ENCODE results near the gene IL15RA.
"Not testable (repeated sequence)": the region's sequence is repeated elsewhere in the genome, so short reads cannot be mapped to it uniquely, and the experiment has no call there.

The IL15RA gene

DNA sequence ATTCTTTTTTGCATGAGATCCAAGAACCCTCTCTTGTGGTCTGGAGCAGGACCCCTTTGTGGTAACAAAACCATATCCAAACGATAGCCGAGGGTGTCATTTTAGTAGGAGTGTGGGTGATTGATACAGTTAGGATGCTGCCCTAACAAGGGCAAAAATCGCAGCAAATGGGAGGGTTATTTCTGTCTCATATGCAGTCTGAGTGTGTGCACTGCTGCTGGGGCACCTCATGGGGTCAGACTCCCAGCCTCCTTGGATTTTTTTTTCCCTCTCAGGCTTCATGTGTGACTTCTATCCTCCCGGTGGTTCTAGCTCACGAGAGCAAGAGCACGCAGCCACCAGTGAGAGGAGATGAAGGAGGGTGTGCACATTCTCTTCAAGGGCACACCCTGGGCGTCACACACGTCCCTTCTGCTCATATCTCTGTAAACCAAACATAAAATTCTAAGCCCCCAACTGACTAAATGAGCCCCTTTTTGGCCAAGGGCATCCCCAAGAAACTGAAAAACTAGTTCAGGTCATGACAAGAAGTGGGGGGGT lies 28.6 kb upstream of the IL15RA start:
- DNase-seq: no peak

DNA sequence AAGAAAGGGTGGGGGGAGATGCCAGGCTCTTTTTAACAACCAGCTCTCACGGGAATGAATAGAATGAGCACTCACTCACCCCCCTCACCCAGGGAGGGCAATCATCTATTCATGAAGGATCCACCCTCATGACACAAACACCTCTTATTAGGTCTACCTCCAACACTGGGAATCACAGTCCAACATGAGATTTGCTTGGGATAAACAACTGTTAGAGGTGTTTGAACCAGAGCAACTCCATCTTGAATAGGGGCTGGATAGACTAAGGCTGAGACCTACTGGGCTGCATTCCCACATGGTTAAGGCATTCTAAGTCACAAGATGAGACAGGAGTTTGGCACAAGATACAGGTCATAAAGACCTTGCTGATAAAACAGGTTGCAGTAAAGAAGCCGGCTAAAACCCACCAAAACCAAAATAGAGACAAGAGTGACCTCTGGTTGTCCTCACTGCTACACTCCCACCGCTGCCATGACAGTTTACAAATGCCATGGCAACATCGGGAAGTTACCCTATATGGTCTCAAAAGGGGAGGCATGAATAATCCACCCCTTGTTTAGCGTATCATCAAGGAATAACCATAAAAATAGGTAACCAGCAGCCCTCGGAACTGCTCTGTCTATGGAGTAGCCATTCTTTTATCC lies 27.9 kb upstream of the IL15RA start:
- DNase-seq: not testable (repeated sequence)

DNA sequence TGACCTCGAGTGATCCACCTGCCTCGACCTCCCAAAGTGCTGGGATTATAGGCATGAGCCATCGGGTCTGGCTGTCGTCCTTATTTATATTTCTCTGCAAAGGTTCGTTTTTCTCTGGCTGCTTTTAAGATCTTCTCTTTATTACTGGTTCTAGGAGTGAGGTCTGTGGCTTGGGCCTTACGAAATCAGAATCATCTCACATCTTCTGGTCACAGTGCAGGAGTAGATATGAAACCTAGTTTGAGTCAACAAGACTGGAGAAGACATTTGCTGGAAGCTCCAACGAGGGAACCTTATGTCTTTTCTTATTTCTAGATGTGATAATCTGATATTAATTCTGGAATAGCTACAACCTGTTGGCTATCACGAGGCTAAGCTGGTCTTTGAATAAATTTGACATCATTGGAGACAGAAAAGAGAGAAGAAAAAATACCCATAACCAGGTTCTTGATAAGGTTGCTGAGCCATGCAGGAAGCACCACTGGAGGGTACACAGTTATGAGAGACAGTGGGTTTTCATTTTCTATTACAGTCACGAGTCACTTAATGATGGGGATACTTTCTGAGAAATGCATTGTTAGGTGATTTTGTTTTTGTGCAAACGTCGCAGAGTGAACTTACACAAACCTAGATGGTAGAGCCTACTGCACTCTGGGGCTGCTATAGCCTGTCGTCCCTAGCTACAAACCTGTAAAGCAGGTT lies 25.6 kb upstream of the IL15RA start:
- no peak for DNase-seq

DNA sequence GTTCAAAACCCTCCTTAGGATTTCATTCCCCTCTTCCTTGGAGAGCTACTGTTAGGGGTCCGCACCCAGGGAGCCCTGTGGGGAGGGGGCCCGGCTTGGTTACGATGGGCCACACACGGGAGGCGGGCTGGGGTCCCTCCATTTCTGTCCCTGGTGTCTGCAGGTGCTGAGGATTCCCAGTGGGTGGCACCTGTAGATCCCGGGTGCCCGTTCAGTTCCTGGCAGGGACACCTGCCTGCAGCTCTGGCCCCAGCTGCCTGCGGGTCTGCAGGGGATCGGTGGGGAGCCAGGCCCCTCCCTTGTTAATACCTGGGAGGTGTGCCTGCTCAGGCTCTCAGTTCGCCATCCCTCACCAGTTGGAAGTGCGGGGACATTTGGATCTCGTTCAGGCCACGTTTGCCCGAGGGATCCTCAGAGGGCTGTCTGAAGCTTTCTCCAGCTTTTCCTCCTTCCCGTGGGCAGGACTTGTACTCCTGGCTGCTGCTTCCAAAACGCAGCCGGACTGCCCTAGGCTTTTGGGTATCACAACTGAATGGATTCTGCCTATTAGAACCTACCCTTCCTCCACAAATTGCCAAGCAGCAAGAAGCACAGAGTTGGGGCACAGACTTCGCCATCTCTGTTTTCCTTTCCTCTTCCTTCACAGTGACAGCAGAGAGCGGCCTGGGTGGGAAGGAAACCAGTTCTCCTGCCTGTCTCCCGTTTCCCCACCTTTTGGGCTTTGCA lies 22.3 kb upstream of the IL15RA start:
- no peak for DNase-seq

DNA sequence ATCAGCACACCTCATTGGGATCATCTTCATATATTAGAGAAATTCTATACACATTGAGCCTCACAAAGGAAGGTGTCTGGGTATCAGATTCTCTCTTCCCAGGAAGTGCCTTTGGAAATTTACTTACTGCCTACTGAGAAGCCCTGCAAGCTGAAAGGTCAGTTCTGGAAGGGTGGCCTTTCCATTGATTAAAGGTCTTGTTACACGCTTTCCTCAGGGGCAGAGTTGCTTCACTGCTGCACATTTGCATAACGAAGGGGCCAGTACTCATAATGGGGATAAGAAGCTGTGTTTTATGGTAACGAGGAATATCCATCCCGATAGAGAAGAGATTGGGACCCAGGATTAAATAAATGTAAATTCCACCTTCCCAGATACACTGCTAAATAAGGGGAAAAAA lies 19.4 kb upstream of the IL15RA start:
- no peak for DNase-seq

DNA sequence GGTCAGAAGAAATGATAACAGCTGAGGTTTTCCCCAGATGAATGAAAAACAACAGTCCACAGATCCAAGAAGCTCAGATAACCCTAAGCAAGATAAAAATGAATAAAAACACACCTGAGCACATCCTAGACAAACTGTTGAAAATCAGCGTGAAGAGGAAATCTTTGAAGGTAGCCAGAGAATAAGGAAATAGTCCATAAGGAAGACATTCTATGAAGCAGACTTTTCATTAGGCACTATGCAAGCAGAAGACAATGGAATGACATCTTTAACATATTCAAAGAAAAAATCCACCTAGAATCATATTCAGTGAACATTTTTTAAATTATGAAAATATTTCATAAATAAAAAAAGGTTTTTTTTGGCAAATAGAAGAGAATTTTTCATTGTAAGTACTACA lies 15.1 kb upstream of the IL15RA start:
- DNase-seq: no peak

DNA sequence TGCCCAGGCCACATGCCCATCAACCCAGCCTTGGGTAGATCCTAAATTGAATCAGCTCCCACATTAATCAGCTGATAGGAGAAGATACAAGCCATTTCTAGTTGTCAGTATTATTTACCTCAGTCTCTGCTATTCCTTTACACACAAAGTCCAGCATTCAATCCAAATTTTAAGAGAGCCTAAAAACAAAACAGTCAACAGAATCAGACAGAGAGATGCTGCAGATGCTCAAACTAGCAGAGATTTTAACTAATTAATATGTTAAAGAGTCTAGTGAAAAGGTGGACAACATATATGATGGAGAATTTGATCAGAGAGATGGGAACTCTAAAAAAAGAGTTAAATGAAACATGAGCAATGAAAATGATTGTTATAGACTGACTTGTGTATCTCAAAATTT lies 14.4 kb upstream of the IL15RA start:
- no peak for DNase-seq

DNA sequence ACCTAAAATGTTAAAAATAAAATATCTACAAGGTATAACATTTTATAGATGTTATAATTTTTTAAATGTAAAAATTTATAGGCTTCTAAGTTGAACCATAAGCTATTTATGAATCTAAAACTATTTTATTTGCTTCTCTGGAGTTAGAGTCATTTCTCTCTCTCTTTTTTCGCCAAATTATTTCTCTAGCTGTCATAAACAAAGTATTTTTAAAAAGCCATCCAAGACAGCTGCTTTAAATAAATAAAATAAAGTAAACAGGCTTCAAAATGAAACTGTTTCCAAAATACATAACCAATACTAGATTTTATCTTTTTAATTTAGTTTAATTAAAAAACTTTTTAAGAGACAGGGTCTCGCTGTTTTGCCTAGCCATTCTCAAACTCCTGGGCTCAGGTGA lies 12.4 kb upstream of the IL15RA start:
- DNase-seq: no peak

DNA sequence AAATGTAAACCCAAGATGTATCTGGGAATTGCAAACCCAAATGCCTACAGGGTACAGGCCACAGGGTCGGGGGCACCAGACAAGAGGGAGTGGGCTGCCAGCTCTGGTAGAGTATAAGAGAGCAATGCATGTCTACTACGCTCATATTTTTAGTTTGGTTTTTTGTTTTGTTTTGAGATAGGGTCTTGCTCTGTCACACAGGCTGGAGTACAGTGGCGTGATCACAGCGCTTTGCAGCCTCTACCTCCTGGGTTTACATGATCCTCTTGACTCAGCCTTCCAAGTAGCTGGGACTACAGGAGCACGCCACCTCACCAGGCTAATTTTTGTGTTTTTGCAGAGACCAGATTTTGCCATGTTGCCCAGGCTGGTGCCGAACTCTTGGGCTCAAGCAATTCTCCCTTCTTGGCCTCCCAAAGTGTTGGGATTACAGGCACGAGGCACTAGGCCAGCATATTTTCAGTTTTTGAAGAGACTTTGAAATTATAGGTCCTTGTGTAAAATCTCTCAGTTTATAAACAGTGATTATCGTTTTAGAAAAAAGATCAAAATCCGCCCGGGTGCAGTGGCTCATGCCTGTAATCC lies 11.1 kb upstream of the IL15RA start:
- DNase-seq: no peak

DNA sequence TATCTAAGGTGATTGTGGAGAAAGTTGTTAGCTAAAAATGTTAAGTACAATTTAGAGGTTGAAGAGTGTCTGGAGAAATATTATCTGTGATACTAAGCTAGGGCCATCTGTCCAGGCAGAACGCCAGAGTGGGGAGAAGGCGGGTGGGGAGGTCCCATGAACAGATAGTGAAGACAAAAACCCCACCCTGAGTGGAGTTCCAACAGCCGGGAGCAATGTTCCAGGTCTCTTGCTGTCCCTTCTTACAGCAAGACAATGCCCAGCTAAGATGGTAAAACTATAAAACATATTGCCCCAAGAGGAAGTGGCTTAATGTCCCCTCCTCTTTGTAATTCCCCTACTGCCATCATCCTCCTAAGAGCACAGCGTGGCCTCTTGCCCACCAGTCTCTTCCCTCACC lies 10.4 kb upstream of the IL15RA start:
- DNase-seq: no peak

DNA sequence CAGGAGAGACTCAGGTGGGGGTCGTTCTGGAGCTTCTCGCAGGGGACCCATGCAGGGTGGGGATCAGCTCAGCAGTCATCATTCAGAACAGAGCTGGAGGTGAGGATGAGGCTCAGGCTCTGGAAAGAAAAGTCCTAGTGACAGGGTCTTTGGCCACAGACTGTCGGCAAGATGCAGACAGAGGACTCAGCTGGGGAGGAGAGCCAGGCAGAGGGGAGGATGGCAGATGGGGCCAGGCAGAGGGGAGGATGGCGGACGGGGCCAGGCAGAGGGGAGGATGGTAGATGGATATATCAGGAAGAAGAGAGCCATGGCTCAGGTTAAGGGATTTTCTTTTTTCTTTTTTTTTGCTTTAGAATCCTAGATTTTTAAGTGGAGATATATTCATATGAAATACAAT lies 7.7 kb upstream of the IL15RA start:
- DNase-seq: no peak

DNA sequence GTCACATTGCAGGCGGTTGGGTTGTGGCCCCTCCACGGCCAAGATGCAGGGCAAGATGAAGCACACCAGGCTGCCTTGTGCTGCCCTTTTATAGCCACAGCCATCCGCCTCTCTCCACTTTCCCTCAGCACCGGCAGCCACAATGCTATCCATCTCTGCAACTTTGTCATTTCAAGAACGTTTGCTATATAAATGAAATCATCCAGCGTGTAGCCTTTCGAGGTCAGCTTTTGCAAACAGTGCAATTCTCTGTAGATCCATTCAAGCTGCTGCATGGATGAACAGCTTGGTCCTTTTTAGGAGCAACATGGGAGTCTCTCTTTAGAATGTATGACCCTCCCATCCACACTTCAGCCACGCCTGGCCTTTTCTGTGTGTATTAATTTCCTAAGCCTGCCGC lies 6.4 kb upstream of the IL15RA start:
- no peak for DNase-seq

DNA sequence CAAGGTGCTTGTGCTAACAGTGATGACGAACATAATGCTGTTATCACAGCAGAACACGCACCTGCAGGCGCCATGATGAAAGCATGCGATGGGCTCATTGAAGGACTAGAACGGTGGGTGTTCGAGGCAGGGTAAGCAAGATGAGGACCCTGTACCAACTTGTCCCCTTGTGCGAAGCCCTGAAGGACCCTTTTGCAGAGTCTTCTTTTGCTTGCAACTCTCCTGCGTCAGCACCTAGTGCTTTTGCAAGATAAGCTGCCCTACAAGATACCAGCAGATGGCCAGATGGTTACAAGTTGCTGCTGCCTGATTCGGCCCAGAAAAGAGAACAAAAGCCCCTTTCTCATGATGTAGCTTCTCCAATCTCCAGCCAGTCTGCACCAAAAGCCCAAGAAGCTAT lies 4.2 kb upstream of the IL15RA start:
- no peak for DNase-seq

DNA sequence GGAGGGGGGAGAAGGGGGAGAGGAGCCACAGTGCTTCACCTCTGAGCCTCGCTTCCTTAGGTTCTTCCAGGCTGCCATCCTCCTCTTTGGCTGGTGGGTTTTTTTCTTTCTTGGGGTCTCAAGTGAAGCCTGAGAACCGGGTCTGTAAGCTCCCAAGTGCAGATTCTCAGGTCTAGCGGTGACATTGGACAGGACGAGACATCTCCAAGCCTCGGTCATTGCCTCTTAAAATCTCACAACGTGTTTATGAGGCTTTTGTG lies 817 bp upstream of the IL15RA start:
- no peak for DNase-seq

DNA sequence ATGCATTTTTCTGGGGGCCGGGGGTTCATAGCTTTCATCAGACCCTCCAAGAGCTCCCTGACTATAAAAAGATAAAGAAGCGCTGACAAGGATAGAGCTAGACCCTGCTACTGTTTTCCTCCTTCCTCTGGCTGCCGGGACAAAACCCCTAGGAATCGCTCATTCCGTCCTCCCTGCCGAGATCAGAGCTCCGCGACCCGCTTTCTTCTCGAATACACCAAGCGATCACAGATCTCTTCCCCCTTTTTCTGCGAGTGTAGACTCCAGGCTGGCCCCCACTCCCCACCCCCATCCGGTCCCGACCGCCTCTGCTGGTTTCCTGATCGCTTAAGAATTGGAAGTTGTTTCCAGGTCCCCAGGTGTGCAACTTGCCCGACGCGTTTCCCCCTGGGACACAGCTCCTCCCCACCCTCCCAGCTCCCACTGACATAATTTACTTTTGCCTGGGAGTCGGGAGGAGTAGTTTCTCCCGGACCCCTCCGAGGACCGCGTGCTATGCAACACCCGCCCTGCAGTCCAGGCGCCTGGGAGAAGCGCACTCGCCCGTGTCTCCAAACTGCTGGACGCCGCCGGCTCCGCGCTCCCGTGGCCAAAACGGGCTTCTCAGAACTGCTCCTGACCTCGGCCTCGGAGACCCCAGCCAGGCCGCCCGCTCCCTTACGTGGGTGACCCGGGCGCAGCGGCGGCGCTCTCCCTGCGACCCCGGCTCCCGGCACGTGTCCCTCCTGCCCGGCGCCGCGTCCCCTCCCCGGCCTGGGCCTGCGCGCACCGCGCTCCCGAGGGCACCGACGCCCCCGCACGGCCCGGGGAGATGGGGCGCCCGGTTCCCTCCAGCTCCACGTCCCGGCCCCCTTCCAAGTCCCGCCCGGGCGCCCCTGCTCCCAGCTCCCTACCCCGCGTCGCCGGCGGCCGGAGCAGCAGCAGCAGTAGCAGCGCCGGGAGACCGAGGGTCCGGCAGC lies 552 bp downstream of the IL15RA start:
- peak; percentile 29 to 34 for DNase-seq

DNA sequence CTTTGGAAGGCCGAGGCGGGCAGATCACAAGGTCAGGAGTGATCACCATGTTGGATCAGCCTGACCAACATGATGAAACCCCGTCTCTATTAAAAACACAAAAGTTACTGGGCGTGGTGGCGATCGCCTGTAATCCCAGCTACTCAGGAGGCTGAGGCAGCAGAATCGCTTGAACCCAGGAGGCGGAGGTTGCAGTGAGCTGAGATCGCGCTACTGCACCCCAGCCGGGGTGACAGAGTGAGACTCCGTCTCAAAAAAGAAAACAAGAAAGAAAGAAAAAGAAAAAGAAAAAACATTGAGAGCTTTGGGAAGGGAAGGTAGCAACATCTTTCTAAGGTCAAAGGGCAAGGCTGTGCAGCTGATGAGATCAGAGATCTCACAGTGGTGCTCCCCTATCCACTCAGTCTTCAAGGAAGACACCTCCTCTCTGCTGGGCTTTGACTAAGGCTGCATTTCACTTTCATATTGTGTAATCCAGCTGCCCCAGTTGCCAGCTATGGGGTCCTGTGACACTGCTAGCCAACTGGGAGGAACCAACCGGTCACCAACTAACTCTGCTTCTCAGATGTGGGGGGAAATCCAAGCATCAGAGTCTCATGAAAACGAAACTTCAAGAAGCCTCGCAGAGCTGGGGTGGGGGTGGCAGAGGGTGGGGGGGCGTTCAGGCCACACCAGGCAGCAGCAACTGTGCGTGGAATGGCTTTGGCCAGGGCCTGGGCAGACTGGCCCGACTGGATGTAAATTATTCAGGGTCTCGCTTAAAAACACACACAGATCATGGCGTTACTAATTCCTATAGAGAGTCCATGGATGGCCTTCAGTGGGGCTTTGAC lies 1.5 kb downstream of the IL15RA start:
- DNase-seq: peak; percentile 44 to 45

DNA sequence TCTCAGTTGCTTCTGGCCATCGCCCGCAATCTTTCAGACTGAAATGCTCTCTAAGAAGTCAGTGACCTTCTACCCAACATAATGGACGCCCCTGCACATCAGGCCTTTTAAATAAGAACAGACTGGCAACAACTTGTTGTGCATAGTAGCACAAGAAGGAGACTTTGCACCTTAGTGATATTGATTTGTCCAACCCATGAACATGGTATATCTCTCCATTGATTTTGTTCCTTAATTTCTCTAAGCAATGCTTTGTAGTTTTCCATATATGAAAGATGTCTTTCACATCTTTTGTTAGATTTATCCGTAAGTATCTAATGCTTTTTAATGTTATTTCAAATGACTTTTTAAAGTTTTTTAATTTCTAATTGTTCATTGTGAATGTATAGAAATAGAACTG lies 4.3 kb downstream of the IL15RA start:
- DNase-seq: no peak

DNA sequence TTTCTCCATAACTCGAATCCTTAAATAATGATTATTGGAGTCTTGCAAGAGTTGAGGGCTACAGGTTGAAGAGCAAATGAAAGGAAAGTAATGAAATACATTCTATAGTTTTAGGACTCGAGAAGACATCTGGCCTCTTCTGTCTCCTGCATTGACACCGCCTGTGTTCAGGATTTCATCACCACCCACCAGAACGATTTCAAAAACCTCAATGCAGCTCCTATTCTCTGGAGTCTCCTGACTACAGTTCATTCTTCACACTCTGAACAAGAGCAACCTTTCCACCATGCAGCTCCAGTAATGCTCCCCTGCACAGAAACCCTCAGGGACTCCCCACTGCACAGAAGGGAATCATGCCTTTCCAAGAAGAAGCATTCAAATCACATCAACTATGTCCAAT lies 5.5 kb downstream of the IL15RA start:
- no peak for DNase-seq

DNA sequence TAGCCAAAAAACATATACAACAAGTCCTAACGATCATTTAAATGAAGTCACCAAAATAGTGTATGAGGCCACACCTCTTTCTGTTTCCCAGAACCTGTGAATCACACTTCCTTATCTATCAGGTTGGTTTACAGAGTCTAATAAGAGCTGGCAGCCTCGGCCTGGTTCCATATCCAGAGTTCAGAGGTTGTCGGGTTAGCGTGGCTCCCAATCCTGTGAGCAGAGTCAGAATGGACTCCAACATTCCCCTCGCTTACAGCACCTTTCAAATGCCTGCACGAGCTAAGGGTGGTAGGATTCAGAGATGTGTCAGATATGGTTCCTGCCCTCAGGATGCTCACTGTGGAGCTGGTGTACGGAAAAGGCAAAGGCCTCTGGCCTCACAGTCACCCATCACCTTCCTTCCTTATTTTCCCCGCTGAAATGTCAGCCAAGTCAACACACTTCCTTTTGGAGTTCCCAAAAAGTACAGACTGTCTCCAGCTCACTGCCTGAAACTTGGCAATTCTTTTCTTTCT lies 6.0 kb downstream of the IL15RA start:
- DNase-seq: peak in 1 of 2 donors; percentile 10

DNA sequence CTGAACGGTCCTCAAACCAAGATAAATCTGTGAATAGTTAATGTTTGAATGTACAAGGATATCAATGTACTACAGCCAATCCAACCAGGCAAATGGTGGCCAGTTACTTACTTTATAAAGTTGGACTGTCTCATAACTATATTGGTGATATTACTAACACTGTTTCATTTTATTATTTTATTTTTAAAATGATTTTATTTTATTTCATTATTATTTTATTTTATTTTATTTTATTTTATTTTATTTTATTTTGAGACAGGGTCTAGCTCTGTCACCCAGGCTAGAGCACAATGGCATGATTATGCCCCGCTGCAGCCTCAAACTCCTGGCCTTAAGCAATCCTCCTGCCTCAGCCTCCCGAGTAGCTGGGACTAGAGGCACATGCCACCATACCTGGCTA lies 6.8 kb downstream of the IL15RA start:
- no peak for DNase-seq

DNA sequence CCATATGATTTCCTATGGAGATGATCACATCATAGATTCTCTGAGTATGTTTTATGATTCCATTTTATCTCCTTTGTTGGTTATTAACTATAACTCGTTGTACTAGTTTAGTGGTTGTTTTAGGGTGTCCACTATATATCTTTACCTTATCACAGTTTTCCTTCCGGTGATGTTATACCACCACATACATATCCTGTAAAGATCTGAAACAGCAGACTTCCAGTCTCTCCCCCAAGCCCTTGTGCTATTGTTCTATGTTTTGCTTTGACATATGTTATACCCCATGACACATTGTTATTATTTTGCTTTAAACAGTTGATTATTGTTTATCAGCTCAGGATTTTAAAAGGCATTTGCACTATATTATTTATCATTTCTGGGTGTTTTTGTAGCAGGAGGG lies 7.3 kb downstream of the IL15RA start:
- no peak for DNase-seq

Data from stimulated activated CD4-positive, alpha-beta T cell treated with anti-CD3 and anti-CD28 coated beads, Interleukin-2, amount 100 ng/mL, for 48 hours (primary cell).